Neural cell (in vitro differentiated cells): ENCODE measurements around the gene MYLIP.

Source experiments
- CTCF ChIP-seq: fragments of 450-650 bp; IDR thresholded peaks from 2 replicates; pipeline ENCODE4 v1.5.1; 2014; ENCODE audit warnings: antibody characterized with exemption, mild to moderate bottlenecking, moderate library complexity; ENCODE audit not compliant: poor library complexity, severe bottlenecking
- EZH2 ChIP-seq: fragments of 200-600, 300-800 bp; shearing (Covaris generic), sonication (generic); IDR thresholded peaks from 2 replicates; pipeline ENCODE4 v1.6.1; 2014; ENCODE audit warnings: antibody characterized with exemption, low read length, borderline replicate concordance, mild to moderate bottlenecking; ENCODE audit not compliant: insufficient read depth, poor library complexity, severe bottlenecking
- POLR2AphosphoS5 ChIP-seq: IDR thresholded peaks from 2 replicates; pipeline ENCODE4 v1.6.1; 2012

GRCh38 chr6:16150098-16150497 lies 21.2 kb downstream of the MYLIP start:
- TF ChIP-seq EZH2 (no peak), CTCF (no peak), POLR2AphosphoS5 (no peak)
